SH-SY5Y (cell line): ENCODE results near the gene CRTC3.

Experiments used
- GATA2 ChIP-seq: IDR thresholded peaks from 2 replicates; pipeline ENCODE4 v1.6.1; 2011; ENCODE audit warnings: mild to moderate bottlenecking, low read depth, low read length
- GATA3 ChIP-seq: IDR thresholded peaks from 2 replicates; pipeline ENCODE4 v1.6.1; 2011; ENCODE audit warnings: low read depth, mild to moderate bottlenecking, low read length, moderate library complexity

DNA sequence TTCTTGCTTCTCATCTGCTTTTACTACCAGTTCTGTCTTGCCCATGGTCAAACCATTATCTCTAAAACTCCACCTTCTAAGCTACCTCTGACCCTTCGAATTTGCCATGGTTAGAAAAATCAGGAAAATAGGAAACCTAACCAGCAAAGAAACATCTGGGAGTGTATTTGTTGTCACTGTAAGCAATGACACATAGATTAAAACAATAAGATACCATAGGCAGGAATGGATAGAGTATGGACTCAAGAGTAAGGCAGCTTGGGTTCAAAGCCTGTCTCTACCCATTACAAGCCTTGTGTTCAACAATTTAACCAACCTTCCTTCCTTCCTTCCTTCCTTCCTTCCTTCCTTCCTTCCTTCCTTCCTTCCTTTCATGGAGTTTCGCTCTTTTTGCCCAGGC, 34.9 kb downstream of the CRTC3 start:
- TF ChIP-seq GATA2 = no peak
- no peak for TF ChIP-seq GATA3
